ENCODE results near the gene DONSON. TPM values are rescaled to one million over a fixed set of nuclear protein-coding genes. Genes with fewer than 3 reads are reported as not detected.

Gene DONSON
- total and polyA plus RNA-seq, 2 of the 13 experiments (the other 11 are each of a cell fraction or from before 2014, with no cell fraction given): 35.4 to 63.6 TPM

DNA sequence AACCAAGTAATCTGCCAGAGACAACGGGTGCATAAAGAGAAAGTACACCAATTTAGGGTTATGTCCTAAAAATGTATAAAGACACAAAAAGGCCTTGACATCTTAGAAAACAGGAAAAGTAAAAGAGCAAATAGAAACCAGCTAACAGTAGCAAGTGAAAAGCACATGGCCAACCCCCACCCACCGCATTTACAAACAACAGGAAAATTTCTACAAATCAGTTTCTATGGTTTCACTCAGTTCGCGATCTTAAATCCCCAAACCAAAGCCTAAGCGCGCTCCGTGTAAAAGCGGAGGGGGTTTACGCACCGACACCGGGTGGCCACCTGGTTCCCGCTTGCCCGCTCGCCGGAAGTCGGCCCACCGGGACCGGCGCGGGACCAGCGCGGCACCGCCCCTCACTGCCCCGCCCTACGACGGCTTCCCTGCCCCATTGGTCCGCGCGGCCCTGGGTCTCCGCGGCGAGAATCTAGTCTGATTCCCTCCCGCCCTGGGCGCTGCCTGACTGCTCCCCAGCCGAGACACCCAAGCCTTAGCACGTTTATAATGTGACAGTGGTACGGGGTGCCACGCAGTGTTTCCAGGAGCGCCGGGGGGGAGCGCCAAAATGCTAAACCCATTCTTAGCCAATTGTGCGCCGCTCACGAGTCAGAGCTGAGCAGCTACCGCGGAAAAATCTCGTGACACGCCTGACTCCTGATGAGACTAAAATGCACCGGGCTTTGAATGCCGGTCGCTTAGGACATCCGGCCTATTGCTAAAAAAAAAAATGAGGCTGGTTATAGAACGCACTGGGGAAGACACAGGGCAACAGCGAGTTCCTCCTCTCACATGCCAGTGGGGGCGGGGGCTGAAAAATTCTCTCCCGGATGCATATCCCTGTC lies 46.5 kb downstream of the DONSON start, which contains the start of gene GART (continued):
- TF ChIP-seq, protein P1, sequence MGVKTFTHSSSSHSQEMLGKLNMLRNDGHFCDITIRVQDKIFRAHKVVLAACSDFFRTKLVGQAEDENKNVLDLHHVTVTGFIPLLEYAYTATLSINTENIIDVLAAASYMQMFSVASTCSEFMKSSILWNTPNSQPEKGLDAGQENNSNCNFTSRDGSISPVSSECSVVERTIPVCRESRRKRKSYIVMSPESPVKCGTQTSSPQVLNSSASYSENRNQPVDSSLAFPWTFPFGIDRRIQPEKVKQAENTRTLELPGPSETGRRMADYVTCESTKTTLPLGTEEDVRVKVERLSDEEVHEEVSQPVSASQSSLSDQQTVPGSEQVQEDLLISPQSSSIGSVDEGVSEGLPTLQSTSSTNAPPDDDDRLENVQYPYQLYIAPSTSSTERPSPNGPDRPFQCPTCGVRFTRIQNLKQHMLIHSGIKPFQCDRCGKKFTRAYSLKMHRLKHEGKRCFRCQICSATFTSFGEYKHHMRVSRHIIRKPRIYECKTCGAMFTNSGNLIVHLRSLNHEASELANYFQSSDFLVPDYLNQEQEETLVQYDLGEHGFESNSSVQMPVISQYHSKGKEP (CRISPR knock-in tag; IDR thresholded peaks at IDR 0.05): 0 out of 2 replicates have a peak, but pooled peaks have one; percentile 29
- TF ChIP-seq ZNF569 (CRISPR knock-in tag; IDR thresholded peaks at IDR 0.05; ENCODE audit: borderline replicate concordance) (no peak), KAT8 (CRISPR knock-in tag; IDR thresholded peaks at IDR 0.05) (no peak), TAF15 (IDR thresholded peaks at IDR 0.05; ENCODE audit: low read depth, low read length, poor library complexity, severe bottlenecking) (peak; percentile 27), NCOA5 (CRISPR knock-in tag; IDR thresholded peaks at IDR 0.05) (no peak), CBX1 (IDR thresholded peaks at IDR 0.05; ENCODE audit: low read depth) (no peak), ZNF724P (CRISPR knock-in tag; IDR thresholded peaks at IDR 0.05; ENCODE audit: borderline replicate concordance) (no peak), ZNF225 (CRISPR knock-in tag; IDR thresholded peaks at IDR 0.05) (no peak), ZNF354B (CRISPR knock-in tag; IDR thresholded peaks at IDR 0.05) (no peak), STAG1 (CRISPR knock-in tag; IDR thresholded peaks at IDR 0.05) (no peak), ZNF839 (CRISPR knock-in tag; IDR thresholded peaks at IDR 0.05; ENCODE audit: borderline replicate concordance) (no peak), ZNF552 (CRISPR knock-in tag; IDR thresholded peaks at IDR 0.05; ENCODE audit: borderline replicate concordance) (no peak), PAF1 (CRISPR knock-in tag; IDR thresholded peaks at IDR 0.05) (no peak), ZNF460 (CRISPR knock-in tag; IDR thresholded peaks at IDR 0.05; ENCODE audit: borderline replicate concordance) (no peak), ZNF441 (CRISPR knock-in tag; IDR thresholded peaks at IDR 0.05; ENCODE audit: borderline replicate concordance) (no peak; the same call in 1 of the 2 replicates), WIZ (CRISPR knock-in tag; IDR thresholded peaks at IDR 0.05) (no peak), HMG20A (CRISPR knock-in tag; IDR thresholded peaks at IDR 0.05; ENCODE audit: borderline replicate concordance) (no peak)
- TF ChIP-seq, protein P2, sequence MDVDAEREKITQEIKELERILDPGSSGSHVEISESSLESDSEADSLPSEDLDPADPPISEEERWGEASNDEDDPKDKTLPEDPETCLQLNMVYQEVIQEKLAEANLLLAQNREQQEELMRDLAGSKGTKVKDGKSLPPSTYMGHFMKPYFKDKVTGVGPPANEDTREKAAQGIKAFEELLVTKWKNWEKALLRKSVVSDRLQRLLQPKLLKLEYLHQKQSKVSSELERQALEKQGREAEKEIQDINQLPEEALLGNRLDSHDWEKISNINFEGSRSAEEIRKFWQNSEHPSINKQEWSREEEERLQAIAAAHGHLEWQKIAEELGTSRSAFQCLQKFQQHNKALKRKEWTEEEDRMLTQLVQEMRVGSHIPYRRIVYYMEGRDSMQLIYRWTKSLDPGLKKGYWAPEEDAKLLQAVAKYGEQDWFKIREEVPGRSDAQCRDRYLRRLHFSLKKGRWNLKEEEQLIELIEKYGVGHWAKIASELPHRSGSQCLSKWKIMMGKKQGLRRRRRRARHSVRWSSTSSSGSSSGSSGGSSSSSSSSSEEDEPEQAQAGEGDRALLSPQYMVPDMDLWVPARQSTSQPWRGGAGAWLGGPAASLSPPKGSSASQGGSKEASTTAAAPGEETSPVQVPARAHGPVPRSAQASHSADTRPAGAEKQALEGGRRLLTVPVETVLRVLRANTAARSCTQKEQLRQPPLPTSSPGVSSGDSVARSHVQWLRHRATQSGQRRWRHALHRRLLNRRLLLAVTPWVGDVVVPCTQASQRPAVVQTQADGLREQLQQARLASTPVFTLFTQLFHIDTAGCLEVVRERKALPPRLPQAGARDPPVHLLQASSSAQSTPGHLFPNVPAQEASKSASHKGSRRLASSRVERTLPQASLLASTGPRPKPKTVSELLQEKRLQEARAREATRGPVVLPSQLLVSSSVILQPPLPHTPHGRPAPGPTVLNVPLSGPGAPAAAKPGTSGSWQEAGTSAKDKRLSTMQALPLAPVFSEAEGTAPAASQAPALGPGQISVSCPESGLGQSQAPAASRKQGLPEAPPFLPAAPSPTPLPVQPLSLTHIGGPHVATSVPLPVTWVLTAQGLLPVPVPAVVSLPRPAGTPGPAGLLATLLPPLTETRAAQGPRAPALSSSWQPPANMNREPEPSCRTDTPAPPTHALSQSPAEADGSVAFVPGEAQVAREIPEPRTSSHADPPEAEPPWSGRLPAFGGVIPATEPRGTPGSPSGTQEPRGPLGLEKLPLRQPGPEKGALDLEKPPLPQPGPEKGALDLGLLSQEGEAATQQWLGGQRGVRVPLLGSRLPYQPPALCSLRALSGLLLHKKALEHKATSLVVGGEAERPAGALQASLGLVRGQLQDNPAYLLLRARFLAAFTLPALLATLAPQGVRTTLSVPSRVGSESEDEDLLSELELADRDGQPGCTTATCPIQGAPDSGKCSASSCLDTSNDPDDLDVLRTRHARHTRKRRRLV (CRISPR knock-in tag; IDR thresholded peaks at IDR 0.05): no peak
- TF ChIP-seq, protein P3, sequence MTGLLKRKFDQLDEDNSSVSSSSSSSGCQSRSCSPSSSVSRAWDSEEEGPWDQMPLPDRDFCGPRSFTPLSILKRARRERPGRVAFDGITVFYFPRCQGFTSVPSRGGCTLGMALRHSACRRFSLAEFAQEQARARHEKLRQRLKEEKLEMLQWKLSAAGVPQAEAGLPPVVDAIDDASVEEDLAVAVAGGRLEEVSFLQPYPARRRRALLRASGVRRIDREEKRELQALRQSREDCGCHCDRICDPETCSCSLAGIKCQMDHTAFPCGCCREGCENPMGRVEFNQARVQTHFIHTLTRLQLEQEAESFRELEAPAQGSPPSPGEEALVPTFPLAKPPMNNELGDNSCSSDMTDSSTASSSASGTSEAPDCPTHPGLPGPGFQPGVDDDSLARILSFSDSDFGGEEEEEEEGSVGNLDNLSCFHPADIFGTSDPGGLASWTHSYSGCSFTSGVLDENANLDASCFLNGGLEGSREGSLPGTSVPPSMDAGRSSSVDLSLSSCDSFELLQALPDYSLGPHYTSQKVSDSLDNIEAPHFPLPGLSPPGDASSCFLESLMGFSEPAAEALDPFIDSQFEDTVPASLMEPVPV (CRISPR knock-in tag; IDR thresholded peaks at IDR 0.05): no peak
- TF ChIP-seq, protein P4, sequence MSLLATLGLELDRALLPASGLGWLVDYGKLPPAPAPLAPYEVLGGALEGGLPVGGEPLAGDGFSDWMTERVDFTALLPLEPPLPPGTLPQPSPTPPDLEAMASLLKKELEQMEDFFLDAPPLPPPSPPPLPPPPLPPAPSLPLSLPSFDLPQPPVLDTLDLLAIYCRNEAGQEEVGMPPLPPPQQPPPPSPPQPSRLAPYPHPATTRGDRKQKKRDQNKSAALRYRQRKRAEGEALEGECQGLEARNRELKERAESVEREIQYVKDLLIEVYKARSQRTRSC (CRISPR knock-in tag; IDR thresholded peaks at IDR 0.05; ENCODE audit: low read depth): no peak
